Measurements from ENCODE around the gene STAU1.

The STAU1 gene

DNA sequence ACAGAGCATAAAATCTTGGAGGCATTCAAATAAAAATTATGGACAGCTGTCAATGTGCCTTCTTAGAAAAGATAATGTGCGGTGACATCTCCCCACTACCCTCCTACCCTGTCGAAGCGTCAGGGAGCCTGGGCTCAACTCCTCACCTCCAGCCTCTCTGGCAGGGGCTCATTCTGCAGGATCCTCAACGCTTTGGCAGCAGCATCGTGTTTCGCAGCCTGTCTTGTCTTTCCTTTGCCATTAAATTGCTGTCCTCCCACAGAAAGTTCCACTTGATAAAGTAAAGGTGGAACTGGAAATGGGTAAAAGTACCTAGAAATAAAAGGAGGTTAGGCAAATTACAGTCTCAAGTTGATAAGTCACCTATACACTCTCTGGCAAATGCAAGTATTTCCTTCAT is 36.7 kb downstream of the STAU1 start:
- no peaks in the 10 kb centered on the region for H4K20me1 ChIP-seq (ENCODE audit: insufficient read depth)
- H3K27me3 ChIP-seq (ENCODE audit: insufficient read depth, low read depth), result no peaks in the 10 kb centered on the region
- H3K36me3 ChIP-seq (ENCODE audit: insufficient read depth), result peaks cover 2% of the 10 kb centered on the region; the same call in 1 of the 2 replicates
- no peak overlapping the region for H3K4me2 ChIP-seq
- no peak overlapping the region for H3K4me3 ChIP-seq (IDR thresholded peaks at IDR 0.05; ENCODE audit: insufficient read depth, low read depth, low read length)
- H3K9ac ChIP-seq, result no peak overlapping the region
- no peak overlapping the region for H2AFZ ChIP-seq (ENCODE audit: low read depth)
- H3K4me1 ChIP-seq (ENCODE audit: low read depth, poor library complexity, severe bottlenecking), result no peaks in the 10 kb centered on the region
- no peak overlapping the region for H3K27ac ChIP-seq
- TF ChIP-seq, protein P1, sequence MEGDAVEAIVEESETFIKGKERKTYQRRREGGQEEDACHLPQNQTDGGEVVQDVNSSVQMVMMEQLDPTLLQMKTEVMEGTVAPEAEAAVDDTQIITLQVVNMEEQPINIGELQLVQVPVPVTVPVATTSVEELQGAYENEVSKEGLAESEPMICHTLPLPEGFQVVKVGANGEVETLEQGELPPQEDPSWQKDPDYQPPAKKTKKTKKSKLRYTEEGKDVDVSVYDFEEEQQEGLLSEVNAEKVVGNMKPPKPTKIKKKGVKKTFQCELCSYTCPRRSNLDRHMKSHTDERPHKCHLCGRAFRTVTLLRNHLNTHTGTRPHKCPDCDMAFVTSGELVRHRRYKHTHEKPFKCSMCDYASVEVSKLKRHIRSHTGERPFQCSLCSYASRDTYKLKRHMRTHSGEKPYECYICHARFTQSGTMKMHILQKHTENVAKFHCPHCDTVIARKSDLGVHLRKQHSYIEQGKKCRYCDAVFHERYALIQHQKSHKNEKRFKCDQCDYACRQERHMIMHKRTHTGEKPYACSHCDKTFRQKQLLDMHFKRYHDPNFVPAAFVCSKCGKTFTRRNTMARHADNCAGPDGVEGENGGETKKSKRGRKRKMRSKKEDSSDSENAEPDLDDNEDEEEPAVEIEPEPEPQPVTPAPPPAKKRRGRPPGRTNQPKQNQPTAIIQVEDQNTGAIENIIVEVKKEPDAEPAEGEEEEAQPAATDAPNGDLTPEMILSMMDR (conservative IDR thresholded peaks at IDR 0.05; ENCODE audit: low read depth, low read length), result no peak
- no peaks in the 10 kb centered on the region for H3K79me2 ChIP-seq (ENCODE audit: insufficient read depth, low read depth)

- no peaks in the 10 kb centered on the region for H3K79me2 ChIP-seq (ENCODE audit: insufficient read depth, low read depth)
- H3K4me3 ChIP-seq (IDR thresholded peaks at IDR 0.05; ENCODE audit: insufficient read depth, low read depth, low read length), result no peak overlapping the region
- H2AFZ ChIP-seq (ENCODE audit: low read depth), result no peak overlapping the region
- H3K9ac ChIP-seq, result no peak overlapping the region
- H3K4me2 ChIP-seq, result no peak overlapping the region
- H4K20me1 ChIP-seq (ENCODE audit: insufficient read depth), result no peaks in the 10 kb centered on the region
- TF ChIP-seq, protein P1 (conservative IDR thresholded peaks at IDR 0.05; ENCODE audit: low read depth, low read length), result no peak
- peaks cover 2% of the 10 kb centered on the region; the same call in 1 of the 2 replicates for H3K36me3 ChIP-seq (ENCODE audit: insufficient read depth)
- H3K4me1 ChIP-seq (ENCODE audit: low read depth, poor library complexity, severe bottlenecking), result no peaks in the 10 kb centered on the region
- H3K27me3 ChIP-seq (ENCODE audit: insufficient read depth, low read depth), result no peaks in the 10 kb centered on the region
- H3K27ac ChIP-seq, result no peak overlapping the region
Measured at GRCh38 chr20:49149281-49150045, 38.7 kb downstream of the STAU1 start.

DNA sequence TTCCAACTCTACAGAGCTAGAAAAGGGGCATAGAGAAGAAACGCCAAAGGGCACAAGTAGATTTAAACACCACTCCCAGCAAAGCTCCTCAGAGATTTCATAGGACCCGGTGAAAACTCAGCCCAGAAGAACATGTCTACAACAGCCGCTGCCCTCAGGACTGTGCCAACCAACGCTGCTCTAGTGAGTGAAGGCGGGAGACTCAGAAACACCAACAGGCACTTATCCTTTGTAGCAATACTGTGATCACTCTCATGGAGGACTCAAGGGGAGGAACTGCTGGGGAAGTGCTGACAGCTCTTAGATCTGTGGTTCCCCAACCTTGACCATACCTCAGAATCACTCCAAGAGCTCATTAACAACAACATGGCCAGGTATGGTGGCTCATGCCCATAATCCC is 39.5 kb downstream of the STAU1 start:
- H3K9ac ChIP-seq, result no peak overlapping the region
- H3K4me2 ChIP-seq, result no peak overlapping the region
- H3K4me3 ChIP-seq (IDR thresholded peaks at IDR 0.05; ENCODE audit: insufficient read depth, low read depth, low read length), result no peak overlapping the region
- H3K27me3 ChIP-seq (ENCODE audit: insufficient read depth, low read depth), result no peaks in the 10 kb centered on the region
- H3K79me2 ChIP-seq (ENCODE audit: insufficient read depth, low read depth), result no peaks in the 10 kb centered on the region
- peaks cover 2% of the 10 kb centered on the region; the same call in 1 of the 2 replicates for H3K36me3 ChIP-seq (ENCODE audit: insufficient read depth)
- no peak overlapping the region for H2AFZ ChIP-seq (ENCODE audit: low read depth)
- H3K4me1 ChIP-seq (ENCODE audit: low read depth, poor library complexity, severe bottlenecking), result no peaks in the 10 kb centered on the region
- no peaks in the 10 kb centered on the region for H4K20me1 ChIP-seq (ENCODE audit: insufficient read depth)
- TF ChIP-seq, protein P1 (conservative IDR thresholded peaks at IDR 0.05; ENCODE audit: low read depth, low read length), result no peak
- H3K27ac ChIP-seq, result no peak overlapping the region

GRCh38 chr20:49147296-49147695 is 40.8 kb downstream of the STAU1 start:
- Histone ChIP-seq H3K36me3 (ENCODE audit: insufficient read depth) (peaks cover 2% of the 10 kb centered on the region; the same call in 1 of the 2 replicates), H3K4me2 (no peak overlapping the region), H3K4me1 (ENCODE audit: low read depth, poor library complexity, severe bottlenecking) (no peaks in the 10 kb centered on the region), H3K27me3 (ENCODE audit: insufficient read depth, low read depth) (no peaks in the 10 kb centered on the region), H3K27ac (no peak overlapping the region), H3K79me2 (ENCODE audit: insufficient read depth, low read depth) (no peaks in the 10 kb centered on the region), H3K9ac (no peak overlapping the region), H4K20me1 (ENCODE audit: insufficient read depth) (no peaks in the 10 kb centered on the region), H3K4me3 (IDR thresholded peaks at IDR 0.05; ENCODE audit: insufficient read depth, low read depth, low read length) (no peak overlapping the region), H2AFZ (ENCODE audit: low read depth) (no peak overlapping the region)
- TF ChIP-seq, protein P1 (conservative IDR thresholded peaks at IDR 0.05; ENCODE audit: low read depth, low read length), result no peak
